ENCODE data around the gene TDO2.
A peak's percentile ranks its signal among the peaks of the same experiment; 100 is the strongest.

The TDO2 gene

GRCh38 chr4:155887847-155888570 lies 15.5 kb upstream of the TDO2 start:
- H4K8ac ChIP-seq (ENCODE audit: low read length), result no peak overlapping the region
- no peak for DNase-seq
- H2BK12ac ChIP-seq (ENCODE audit: low read length in 2 of 2), result peak overlapping the region in 1 of 2 experiments; percentile 66
- no peak overlapping the region for H3K27ac ChIP-seq (ENCODE audit: low read length, poor library complexity, severe bottlenecking)
- no peak overlapping the region for H3K23ac ChIP-seq (ENCODE audit: low read length in 2 of 2)
- 75% methylated on average over 4 of the region's 6 CpGs for WGBS
- peaks cover 4% of the 10 kb centered on the region for H3K9me3 ChIP-seq (ENCODE audit: control insufficient read depth, low read length)
- no peaks in the 10 kb centered on the region for H3K27me3 ChIP-seq (ENCODE audit: control insufficient read depth in 1 of 2, insufficient read depth in 1 of 2, low read length in 2 of 2)
- no peak overlapping the region for H2AFZ ChIP-seq (ENCODE audit: low read depth, low read length)
- no peaks in the 10 kb centered on the region for H3K4me1 ChIP-seq (ENCODE audit: control insufficient read depth, insufficient read depth, low read depth, low read length)
- H2AK5ac ChIP-seq (ENCODE audit: low read length, severe bottlenecking), result no peak overlapping the region
- H2BK15ac ChIP-seq (ENCODE audit: low read depth, poor library complexity, severe bottlenecking), result no peak overlapping the region
- no peaks in the 10 kb centered on the region for H3K79me1 ChIP-seq (replicated peaks; ENCODE audit: low read length, poor library complexity, severe bottlenecking)
- H4K91ac ChIP-seq (ENCODE audit: low read length), result no peak overlapping the region
- H3K36me3 ChIP-seq (ENCODE audit: control insufficient read depth in 1 of 2, insufficient read depth in 2 of 2, low read depth in 1 of 2, low read length in 2 of 2), result no peaks in the 10 kb centered on the region
- H2BK120ac ChIP-seq (ENCODE audit: low read depth, low read length), result no peak overlapping the region
- H3K4me2 ChIP-seq (ENCODE audit: low read length, poor library complexity, severe bottlenecking), result no peak overlapping the region
- H3K9ac ChIP-seq (ENCODE audit: low read length), result no peak overlapping the region
- no peak overlapping the region for H3K4me3 ChIP-seq (ENCODE audit: insufficient read depth in 1 of 2, low read depth in 1 of 2, low read length in 2 of 2)
- no peak overlapping the region for H3K14ac ChIP-seq (ENCODE audit: low read length in 2 of 2)
- no peak overlapping the region for H3K4ac ChIP-seq (ENCODE audit: low read depth in 1 of 2, low read length in 2 of 2)
- H3K18ac ChIP-seq (ENCODE audit: low read depth in 1 of 2, low read length in 2 of 2), result no peak overlapping the region
- H2BK5ac ChIP-seq (ENCODE audit: low read depth, low read length, poor library complexity, severe bottlenecking), result no peak overlapping the region

GRCh38 chr4:155889031-155889793 lies 14.3 kb upstream of the TDO2 start:
- no peak overlapping the region for H2BK5ac ChIP-seq (ENCODE audit: low read depth, low read length, poor library complexity, severe bottlenecking)
- no peak overlapping the region for H2AFZ ChIP-seq (ENCODE audit: low read depth, low read length)
- H3K27me3 ChIP-seq (ENCODE audit: control insufficient read depth in 1 of 2, insufficient read depth in 1 of 2, low read length in 2 of 2), result no peaks in the 10 kb centered on the region
- peak overlapping the region; percentile 37 for H3K4me2 ChIP-seq (ENCODE audit: low read length, poor library complexity, severe bottlenecking)
- no peak overlapping the region for H3K4ac ChIP-seq (ENCODE audit: low read depth in 1 of 2, low read length in 2 of 2)
- no peaks in the 10 kb centered on the region for H3K36me3 ChIP-seq (ENCODE audit: control insufficient read depth in 1 of 2, insufficient read depth in 2 of 2, low read depth in 1 of 2, low read length in 2 of 2)
- peaks cover 4% of the 10 kb centered on the region for H3K9me3 ChIP-seq (ENCODE audit: control insufficient read depth, low read length)
- H2BK12ac ChIP-seq (ENCODE audit: low read length in 2 of 2), result no peak overlapping the region
- H2BK120ac ChIP-seq (ENCODE audit: low read depth, low read length), result no peak overlapping the region
- peak overlapping the region; percentile 61 for H3K27ac ChIP-seq (ENCODE audit: low read length, poor library complexity, severe bottlenecking)
- peak overlapping the region; percentile 77 for H3K9ac ChIP-seq (ENCODE audit: low read length)
- no peaks in the 10 kb centered on the region for H3K4me1 ChIP-seq (ENCODE audit: control insufficient read depth, insufficient read depth, low read depth, low read length)
- H3K18ac ChIP-seq (ENCODE audit: low read depth in 1 of 2, low read length in 2 of 2), result no peak overlapping the region
- H3K79me1 ChIP-seq (replicated peaks; ENCODE audit: low read length, poor library complexity, severe bottlenecking), result no peaks in the 10 kb centered on the region
- no peak overlapping the region for H2AK5ac ChIP-seq (ENCODE audit: low read length, severe bottlenecking)
- no peak overlapping the region for H4K91ac ChIP-seq (ENCODE audit: low read length)
- H3K4me3 ChIP-seq (ENCODE audit: insufficient read depth in 1 of 2, low read depth in 1 of 2, low read length in 2 of 2), result peak overlapping the region in 1 of 2 experiments; percentile 36
- no peak overlapping the region for H4K8ac ChIP-seq (ENCODE audit: low read length)
- H2BK15ac ChIP-seq (ENCODE audit: low read depth, poor library complexity, severe bottlenecking), result no peak overlapping the region
- 48% methylated on average over 5 of the region's 5 CpGs for WGBS
- no peak overlapping the region for H3K14ac ChIP-seq (ENCODE audit: low read length in 2 of 2)
- no peak overlapping the region for H3K23ac ChIP-seq (ENCODE audit: low read length in 2 of 2)
- DNase-seq, result peak; percentile 94

GRCh38 chr4:155889946-155890345 lies 13.6 kb upstream of the TDO2 start:
- no peak overlapping the region for H3K27ac ChIP-seq (ENCODE audit: low read length, poor library complexity, severe bottlenecking)
- H2BK120ac ChIP-seq (ENCODE audit: low read depth, low read length), result no peak overlapping the region
- H3K4me1 ChIP-seq (ENCODE audit: control insufficient read depth, insufficient read depth, low read depth, low read length), result no peaks in the 10 kb centered on the region
- H3K4me2 ChIP-seq (ENCODE audit: low read length, poor library complexity, severe bottlenecking), result no peak overlapping the region
- no peak overlapping the region for H2BK5ac ChIP-seq (ENCODE audit: low read depth, low read length, poor library complexity, severe bottlenecking)
- H2AK5ac ChIP-seq (ENCODE audit: low read length, severe bottlenecking), result no peak overlapping the region
- H2BK12ac ChIP-seq (ENCODE audit: low read length in 2 of 2), result no peak overlapping the region
- no peak overlapping the region for H4K91ac ChIP-seq (ENCODE audit: low read length)
- H3K36me3 ChIP-seq (ENCODE audit: control insufficient read depth in 1 of 2, insufficient read depth in 2 of 2, low read depth in 1 of 2, low read length in 2 of 2), result no peaks in the 10 kb centered on the region
- no peak overlapping the region for H2AFZ ChIP-seq (ENCODE audit: low read depth, low read length)
- DNase-seq, result no peak
- no peaks in the 10 kb centered on the region for H3K79me1 ChIP-seq (replicated peaks; ENCODE audit: low read length, poor library complexity, severe bottlenecking)
- no peaks in the 10 kb centered on the region for H3K27me3 ChIP-seq (ENCODE audit: control insufficient read depth in 1 of 2, insufficient read depth in 1 of 2, low read length in 2 of 2)
- WGBS, result 100% methylated on average over 2 of the region's 2 CpGs
- H3K14ac ChIP-seq (ENCODE audit: low read length in 2 of 2), result no peak overlapping the region
- H3K18ac ChIP-seq (ENCODE audit: low read depth in 1 of 2, low read length in 2 of 2), result no peak overlapping the region
- H3K23ac ChIP-seq (ENCODE audit: low read length in 2 of 2), result no peak overlapping the region
- no peak overlapping the region for H4K8ac ChIP-seq (ENCODE audit: low read length)
- no peak overlapping the region for H3K4ac ChIP-seq (ENCODE audit: low read depth in 1 of 2, low read length in 2 of 2)
- no peak overlapping the region for H2BK15ac ChIP-seq (ENCODE audit: low read depth, poor library complexity, severe bottlenecking)
- H3K9ac ChIP-seq (ENCODE audit: low read length), result no peak overlapping the region
- H3K4me3 ChIP-seq (ENCODE audit: insufficient read depth in 1 of 2, low read depth in 1 of 2, low read length in 2 of 2), result no peak overlapping the region
- H3K9me3 ChIP-seq (ENCODE audit: control insufficient read depth, low read length), result peaks cover 4% of the 10 kb centered on the region

GRCh38 chr4:155891058-155891457 lies 12.4 kb upstream of the TDO2 start:
- H2AFZ ChIP-seq (ENCODE audit: low read depth, low read length), result no peak overlapping the region

More at GRCh38 chr4:155891058-155891457, 12.4 kb upstream of the TDO2 start:
- no peak overlapping the region for H3K23ac ChIP-seq (ENCODE audit: low read length in 2 of 2)
- no peaks in the 10 kb centered on the region for H3K4me1 ChIP-seq (ENCODE audit: control insufficient read depth, insufficient read depth, low read depth, low read length)
- no peaks in the 10 kb centered on the region for H3K36me3 ChIP-seq (ENCODE audit: control insufficient read depth in 1 of 2, insufficient read depth in 2 of 2, low read depth in 1 of 2, low read length in 2 of 2)
- no peak overlapping the region for H2BK5ac ChIP-seq (ENCODE audit: low read depth, low read length, poor library complexity, severe bottlenecking)
- peak overlapping the region in 1 of 2 experiments; percentile 39 for H3K18ac ChIP-seq (ENCODE audit: low read depth in 1 of 2, low read length in 2 of 2)
- H3K4ac ChIP-seq (ENCODE audit: low read depth in 1 of 2, low read length in 2 of 2), result no peak overlapping the region
- H3K14ac ChIP-seq (ENCODE audit: low read length in 2 of 2), result no peak overlapping the region
- H2AK5ac ChIP-seq (ENCODE audit: low read length, severe bottlenecking), result no peak overlapping the region
- H2BK15ac ChIP-seq (ENCODE audit: low read depth, poor library complexity, severe bottlenecking), result no peak overlapping the region
- H4K8ac ChIP-seq (ENCODE audit: low read length), result no peak overlapping the region
- no peak overlapping the region for H2BK12ac ChIP-seq (ENCODE audit: low read length in 2 of 2)
- no peaks in the 10 kb centered on the region for H3K79me1 ChIP-seq (replicated peaks; ENCODE audit: low read length, poor library complexity, severe bottlenecking)
- H3K4me3 ChIP-seq (ENCODE audit: insufficient read depth in 1 of 2, low read depth in 1 of 2, low read length in 2 of 2), result no peak overlapping the region
- H3K27ac ChIP-seq (ENCODE audit: low read length, poor library complexity, severe bottlenecking), result no peak overlapping the region
- no peak overlapping the region for H2BK120ac ChIP-seq (ENCODE audit: low read depth, low read length)
- peaks cover 4% of the 10 kb centered on the region for H3K9me3 ChIP-seq (ENCODE audit: control insufficient read depth, low read length)
- no peak overlapping the region for H3K4me2 ChIP-seq (ENCODE audit: low read length, poor library complexity, severe bottlenecking)
- H3K27me3 ChIP-seq (ENCODE audit: control insufficient read depth in 1 of 2, insufficient read depth in 1 of 2, low read length in 2 of 2), result no peaks in the 10 kb centered on the region
- peak; percentile 36 for DNase-seq
- no peak overlapping the region for H3K9ac ChIP-seq (ENCODE audit: low read length)
- no peak overlapping the region for H4K91ac ChIP-seq (ENCODE audit: low read length)
- WGBS, result 51% methylated on average over 3 of the region's 3 CpGs
